Measurements from ENCODE around the gene PHF2.
A peak's percentile ranks its signal among the peaks of the same experiment; 100 is the strongest.

Gene PHF2

GRCh38 chr9:93576258-93577077 lies at the start of gene PHF2:
Gene PHF2, plus strand, starts transcription at chr9:93576584. Its CDS starts 190 bp downstream, at chr9:93576774.
- POLR2A ChIA-PET, result interaction anchor here (0.6 to 1.4 kb wide), 3 partner anchors 10 to 127 kb away, joined by 3 to 13 read pairs (median 4); no protein-coding TSS in a partner anchor
- CTCF ChIA-PET, result no interaction called here

GRCh38 chr9:93531374-93531773 lies 45.0 kb upstream of the PHF2 start:
- no peak overlapping the region for H3K27ac ChIP-seq (ENCODE audit: extremely low read depth, low read depth, low read length)
- H3K4me1 ChIP-seq (ENCODE audit: control insufficient read depth, insufficient read depth, low read length), result no peaks in the 10 kb centered on the region
- POLR2A ChIA-PET, result no interaction called here
- H3K4me3 ChIP-seq (ENCODE audit: low read depth, low read length), result no peak overlapping the region
- H3K36me3 ChIP-seq (ENCODE audit: control insufficient read depth in 2 of 2, insufficient read depth in 1 of 2, low read length in 2 of 2), result peaks cover 16 to 92% of the 10 kb centered on the region in 2 experiments
- no peak for TF ChIP-seq ZFHX2 (tag by site-specific recombination; conservative IDR thresholded peaks at IDR 0.05)
- TF ChIP-seq ZFP41 (tag by site-specific recombination; IDR thresholded peaks at IDR 0.05; ENCODE audit: borderline replicate concordance), result no peak
- TF ChIP-seq ZNF214 (tag by site-specific recombination; IDR thresholded peaks at IDR 0.05; ENCODE audit: borderline replicate concordance), result no peak
- TF ChIP-seq ZNF23 (tag by site-specific recombination; IDR thresholded peaks at IDR 0.05; ENCODE audit: borderline replicate concordance), result no peak
- TF ChIP-seq PRDM10 (tag by site-specific recombination; IDR thresholded peaks at IDR 0.05), result no peak
- TF ChIP-seq BCL6B (tag by site-specific recombination; IDR thresholded peaks at IDR 0.05), result no peak
- TF ChIP-seq SCRT1 (tag by site-specific recombination; IDR thresholded peaks at IDR 0.05; ENCODE audit: borderline replicate concordance), result no peak
- TF ChIP-seq ZXDB (tag by site-specific recombination; IDR thresholded peaks at IDR 0.05), result no peak
- no peak for TF ChIP-seq ZIC2 (tag by site-specific recombination; IDR thresholded peaks at IDR 0.05)
- no peaks in the 10 kb centered on the region for H3K9me3 ChIP-seq (ENCODE audit: control insufficient read depth, insufficient read depth, low read depth, low read length)
- CTCF ChIA-PET, result interaction anchor here (0.6 to 1.0 kb wide), 2 partner anchors 35 to 78 kb away, joined by 3 to 4 read pairs; partner anchors contain the start of gene FAM120AOS

More at GRCh38 chr9:93576258-93577077, at the start of gene PHF2:
- peak within 1 kb of the TSS; percentile 69 for H3K27ac ChIP-seq (ENCODE audit: extremely low read depth, low read depth, low read length)
- TF ChIP-seq ZBTB20 (tag by site-specific recombination; IDR thresholded peaks at IDR 0.05) (peak; percentile 9; the same call in 1 of the 2 replicates), ZBTB7A (tag by site-specific recombination; IDR thresholded peaks at IDR 0.05; ENCODE audit: low read depth) (no peak)
- H3K9me3 ChIP-seq (ENCODE audit: control insufficient read depth, insufficient read depth, low read depth, low read length), result no peaks in the 10 kb centered on the region
- peaks cover 4% of the 10 kb centered on the region; the same call in 1 of the 2 replicates for H3K4me1 ChIP-seq (ENCODE audit: control insufficient read depth, insufficient read depth, low read length)
- peak within 1 kb of the TSS; percentile 71 for H3K4me3 ChIP-seq (ENCODE audit: low read depth, low read length)
- H3K36me3 ChIP-seq (ENCODE audit: control insufficient read depth in 2 of 2, insufficient read depth in 1 of 2, low read length in 2 of 2), result no peaks in the 10 kb centered on the region

- no peak overlapping the region for H3K4me3 ChIP-seq (ENCODE audit: low read depth, low read length)
- CTCF ChIA-PET, result no interaction called here
- POLR2A ChIA-PET, result no interaction called here
- no peak overlapping the region for H3K27ac ChIP-seq (ENCODE audit: extremely low read depth, low read depth, low read length)
- no peaks in the 10 kb centered on the region for H3K4me1 ChIP-seq (ENCODE audit: control insufficient read depth, insufficient read depth, low read length)
- H3K36me3 ChIP-seq (ENCODE audit: control insufficient read depth in 2 of 2, insufficient read depth in 1 of 2, low read length in 2 of 2), result peaks cover 16 to 88% of the 10 kb centered on the region in 2 experiments
- H3K9me3 ChIP-seq (ENCODE audit: control insufficient read depth, insufficient read depth, low read depth, low read length), result no peaks in the 10 kb centered on the region
- TF ChIP-seq ZNF791 (tag by site-specific recombination; IDR thresholded peaks at IDR 0.05), result no peak
- no peak for TF ChIP-seq TSHZ1 (tag by site-specific recombination; IDR thresholded peaks at IDR 0.05; ENCODE audit: borderline replicate concordance)
- TF ChIP-seq ZNF561 (tag by site-specific recombination; IDR thresholded peaks at IDR 0.05; ENCODE audit: borderline replicate concordance), result no peak
- TF ChIP-seq ZFP69B (tag by site-specific recombination; IDR thresholded peaks at IDR 0.05), result no peak
- TF ChIP-seq ZBTB20 (tag by site-specific recombination; IDR thresholded peaks at IDR 0.05), result no peak
- TF ChIP-seq SP2 (tag by site-specific recombination; IDR thresholded peaks at IDR 0.05), result no peak
- no peak for TF ChIP-seq ZNF571 (tag by site-specific recombination; IDR thresholded peaks at IDR 0.05)
- TF ChIP-seq ZNF555 (tag by site-specific recombination; conservative IDR thresholded peaks at IDR 0.05), result no peak
- no peak for TF ChIP-seq ZNF645 (tag by site-specific recombination; IDR thresholded peaks at IDR 0.05)
- TF ChIP-seq ZFP41 (tag by site-specific recombination; IDR thresholded peaks at IDR 0.05; ENCODE audit: borderline replicate concordance), result no peak
- TF ChIP-seq GLIS2 (tag by site-specific recombination; IDR thresholded peaks at IDR 0.05), result no peak
Measured at GRCh38 chr9:93532141-93532540, 44.2 kb upstream of the PHF2 start.

Data from HEK293 (cell line).